ENCODE measurements around the gene MBNL1.

DNA sequence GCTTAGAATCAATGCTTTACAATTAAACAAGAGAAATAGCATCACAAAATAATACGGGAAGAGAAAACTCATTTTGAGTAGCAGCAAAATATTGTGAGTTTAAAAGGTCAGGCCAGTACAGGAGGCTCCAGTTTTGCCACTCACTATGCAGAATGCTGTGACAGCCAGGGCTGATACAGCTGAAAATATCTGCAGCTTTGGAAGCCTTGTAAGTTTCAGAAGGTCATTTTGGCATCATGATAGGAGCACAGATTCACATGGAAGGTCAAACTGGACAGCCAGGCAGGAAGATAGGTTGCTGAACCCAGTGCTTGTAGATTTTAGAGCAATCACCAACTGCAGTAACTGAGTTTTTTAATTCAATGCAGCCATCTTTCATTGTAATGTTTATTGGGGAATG lies 14.1 kb downstream of the MBNL1 start:
- TF ChIP-seq POLR2A (IDR thresholded peaks at IDR 0.05; ENCODE audit: low read depth, low read length), result no peak
- TF ChIP-seq TAF1 (IDR thresholded peaks at IDR 0.05; ENCODE audit: low read depth, low read length), result no peak
- no peak for TF ChIP-seq SPI1 (IDR thresholded peaks at IDR 0.05; ENCODE audit: low read depth, low read length)
- TF ChIP-seq PAX5 (IDR thresholded peaks at IDR 0.05; ENCODE audit: insufficient read depth, low read length, severe bottlenecking), result no peak
- no peak for TF ChIP-seq POLR2AphosphoS5 (IDR thresholded peaks at IDR 0.05; ENCODE audit: low read depth, low read length)

Data from GM12891 (cell line).